GM21360 (cell line): ENCODE data around the gene THRAP3.

Source experiments
- ATAC-seq: cut with Tn5 transposase; IDR thresholded peaks from one replicate; pipeline ENCODE4 v1.9.1; 2021; ENCODE audit warnings: mild to moderate bottlenecking, moderate library complexity; ENCODE audit not compliant: unreplicated experiment

THRAP3 gene

DNA sequence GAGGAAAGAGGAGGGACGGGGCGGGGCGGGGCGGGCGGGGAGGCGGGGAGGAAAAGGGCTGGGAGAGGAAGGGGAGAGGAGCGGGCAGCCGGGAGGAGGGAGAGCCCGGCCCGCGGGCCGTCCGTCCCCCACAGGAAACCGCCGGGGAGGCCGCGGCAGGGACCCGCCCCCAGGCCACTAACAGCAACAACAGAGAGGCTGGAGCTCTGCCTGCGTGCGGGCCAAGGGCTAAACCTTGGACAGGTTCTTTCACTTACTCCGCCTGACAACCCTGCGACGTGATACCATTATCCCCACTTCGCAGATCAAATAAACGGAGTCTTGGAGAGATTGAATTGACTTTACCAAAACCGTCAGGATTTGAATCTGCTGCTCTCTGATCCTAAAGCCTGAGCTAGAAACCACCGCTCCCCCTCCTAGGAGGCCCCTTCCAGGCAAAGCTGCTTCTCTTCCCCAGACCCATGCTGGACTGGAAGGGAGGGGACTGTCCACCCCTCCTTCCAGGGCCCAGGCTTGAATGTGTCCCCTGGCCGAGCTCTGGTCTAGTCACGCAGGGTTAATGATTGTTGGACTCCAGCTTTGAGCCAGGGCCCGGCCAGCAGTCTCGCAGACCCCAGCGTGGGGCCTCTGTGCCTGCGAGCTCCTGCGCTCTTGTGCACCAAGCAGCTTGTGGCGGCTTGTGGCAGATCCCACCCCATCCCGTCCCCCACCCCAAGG is 99.6 kb downstream of the THRAP3 start, which contains the start of gene EVA1B:
Gene EVA1B (minus strand): TSS at position 10 of the 717 bp plus-strand sequence. CDS start 608 bp downstream, outside the sequence.
- ATAC-seq = no peak

DNA sequence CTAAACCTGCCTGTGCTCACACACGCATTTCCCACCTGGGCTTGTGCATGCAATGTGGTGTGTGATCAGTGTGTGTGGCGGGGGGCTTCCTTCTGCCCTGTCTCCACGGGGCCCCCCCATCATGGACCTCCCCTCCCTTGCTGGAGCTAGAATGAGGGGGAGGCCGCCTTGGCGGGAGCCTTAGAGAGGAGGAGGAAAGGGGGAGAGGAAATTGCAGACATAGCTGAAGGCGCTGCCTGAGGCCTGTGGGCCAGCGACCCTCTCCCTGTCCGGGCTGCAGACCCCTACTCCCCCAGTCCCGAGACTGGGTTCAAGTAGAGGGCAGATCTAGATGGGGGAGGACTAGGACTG is 100.1 kb downstream of the THRAP3 start:
- no peak for ATAC-seq

GRCh38 chr1:36326499-36326898 is 102.3 kb downstream of the THRAP3 start:
- no peak for ATAC-seq

- ATAC-seq = no peak
Measured at GRCh38 chr1:36327421-36328087, 103.3 kb downstream of the THRAP3 start.

DNA sequence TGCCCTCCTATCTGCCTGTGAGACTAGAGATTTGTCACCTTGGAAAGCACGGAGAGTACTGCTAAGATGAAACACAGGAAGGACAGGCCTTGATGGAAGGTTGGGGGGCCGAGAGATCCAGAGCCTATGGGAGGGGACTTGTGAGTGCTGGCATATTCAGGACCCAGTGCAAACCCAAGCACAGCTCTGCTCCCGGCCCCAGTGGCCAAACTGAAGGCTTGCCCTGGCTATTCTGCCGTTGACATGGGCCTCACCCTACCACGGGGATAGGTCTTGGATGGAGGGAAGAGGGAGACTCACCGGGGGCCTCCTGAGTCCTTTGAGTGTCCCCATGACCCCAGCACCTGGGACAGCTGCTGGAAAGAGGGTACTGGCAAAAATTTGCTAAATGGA is 103.8 kb downstream of the THRAP3 start:
- ATAC-seq = no peak

DNA sequence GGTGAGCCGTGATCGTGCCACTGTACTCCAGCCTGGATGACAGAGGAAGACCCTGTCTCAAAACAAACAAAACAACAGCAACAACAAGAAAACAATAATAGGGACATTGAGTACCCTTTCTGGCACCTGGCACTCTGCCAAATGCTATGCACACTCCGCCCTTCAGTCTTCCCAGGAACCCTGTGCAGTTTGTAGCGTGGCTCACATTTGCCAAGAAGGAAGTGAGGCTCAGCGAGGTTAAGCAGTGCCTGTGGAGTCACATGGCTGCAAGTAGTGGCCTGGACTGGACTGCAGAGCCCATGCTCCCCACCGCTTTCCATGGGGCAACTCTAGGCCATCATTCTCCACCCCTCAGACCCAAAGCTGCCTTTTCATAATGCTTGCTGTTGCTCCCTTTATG is 104.5 kb downstream of the THRAP3 start:
- no peak for ATAC-seq

DNA sequence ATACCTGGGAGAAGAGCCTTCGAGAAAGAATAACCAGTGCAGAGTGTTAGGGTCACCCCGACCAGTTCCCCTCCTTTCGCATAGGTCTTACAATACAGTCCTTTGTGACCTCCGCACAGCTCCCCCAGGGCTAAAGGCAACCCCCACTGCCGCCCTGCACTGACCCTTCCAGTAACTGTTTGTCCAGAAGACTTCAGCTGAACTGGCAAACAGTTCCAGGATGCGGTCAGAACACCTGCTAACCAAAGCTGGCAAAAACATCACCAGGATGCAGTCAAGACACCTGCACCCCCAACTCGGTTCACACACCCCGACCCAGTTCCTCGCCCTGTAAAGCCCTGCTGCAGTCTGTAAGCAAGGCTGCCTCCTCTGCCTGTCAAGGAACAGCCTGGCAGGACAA is 105.6 kb downstream of the THRAP3 start:
- ATAC-seq = no peak

GRCh38 chr1:36330940-36331339 is 106.7 kb downstream of the THRAP3 start:
- ATAC-seq = no peak

GRCh38 chr1:36337830-36338229 is 113.6 kb downstream of the THRAP3 start:
- no peak for ATAC-seq

DNA sequence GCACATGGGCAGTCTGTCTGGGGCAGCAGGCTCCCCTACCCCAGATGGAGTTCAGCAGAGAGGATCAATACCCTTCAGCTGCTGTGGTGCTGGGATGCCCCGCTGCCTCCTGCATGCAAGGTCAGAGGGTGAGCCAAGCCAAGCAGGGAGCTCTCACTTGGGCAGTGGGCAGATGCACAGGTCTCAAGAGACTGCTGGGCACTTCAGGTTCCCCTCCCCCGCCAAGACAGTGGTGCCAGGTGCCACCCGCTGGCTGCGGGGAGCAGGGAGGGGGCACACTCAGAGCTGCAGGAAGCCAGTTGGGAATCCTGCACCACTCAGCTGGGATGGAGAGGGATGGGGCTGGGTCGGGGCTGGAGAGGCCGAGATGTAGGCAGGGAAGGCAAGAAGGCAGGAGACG is 115.0 kb downstream of the THRAP3 start:
- no peak for ATAC-seq

GRCh38 chr1:36339615-36340014 is 115.4 kb downstream of the THRAP3 start:
- ATAC-seq = no peak

DNA sequence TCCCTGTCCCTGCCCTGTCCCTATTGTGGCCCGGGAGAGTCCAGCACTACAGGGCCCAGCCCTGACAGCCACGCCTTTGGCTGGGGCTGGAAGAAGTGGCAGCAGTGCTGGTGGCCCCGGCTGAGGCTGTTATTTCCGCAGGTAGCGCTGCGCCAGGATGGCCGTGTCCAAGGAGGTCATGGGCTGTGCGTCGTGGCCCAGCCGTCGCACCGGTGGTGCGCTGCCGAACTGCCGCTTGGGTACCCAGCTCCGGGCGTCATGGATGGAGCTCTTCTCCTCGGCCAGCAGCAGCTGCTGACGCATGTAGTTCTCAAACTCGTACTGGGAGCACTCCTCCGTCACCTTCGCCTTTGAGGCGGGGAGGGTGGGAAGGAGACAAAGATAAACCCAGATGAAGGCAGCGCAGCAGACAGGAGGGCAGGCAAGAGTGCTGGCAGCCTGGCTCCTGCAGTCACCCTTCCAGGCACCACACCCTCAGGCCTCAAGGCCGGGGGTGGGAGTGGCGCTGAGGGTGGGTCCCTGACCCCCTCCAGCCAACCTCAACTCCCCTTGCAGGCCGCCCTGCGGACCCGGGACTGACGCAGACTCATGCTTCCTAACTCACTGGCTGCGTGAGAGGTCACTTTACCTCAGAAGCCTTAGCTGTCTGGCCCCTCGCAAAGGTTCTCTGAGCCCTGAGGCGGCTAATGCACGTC is 117.5 kb downstream of the THRAP3 start:
- no peak for ATAC-seq

GRCh38 chr1:36342426-36343185 is 118.4 kb downstream of the THRAP3 start:
- no peak for ATAC-seq

- ATAC-seq = no peak
Measured at GRCh38 chr1:36343651-36344394, 119.6 kb downstream of the THRAP3 start.

DNA sequence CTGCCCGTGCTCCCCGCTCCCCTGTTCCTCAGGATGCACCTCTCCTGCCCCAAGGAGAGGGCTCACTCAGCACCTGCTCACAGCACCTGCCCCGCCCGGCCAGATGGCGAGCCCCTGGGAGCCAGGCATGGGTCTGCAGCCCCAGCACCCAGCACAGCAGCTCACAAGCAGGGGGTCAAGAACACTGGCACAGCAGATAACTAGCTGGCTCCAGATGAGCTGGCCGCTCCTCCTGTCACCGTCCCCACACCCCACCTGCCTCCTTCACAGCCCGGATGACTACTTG is 120.1 kb downstream of the THRAP3 start:
- ATAC-seq = no peak

GRCh38 chr1:36345353-36345752 is 121.1 kb downstream of the THRAP3 start:
- ATAC-seq = no peak

DNA sequence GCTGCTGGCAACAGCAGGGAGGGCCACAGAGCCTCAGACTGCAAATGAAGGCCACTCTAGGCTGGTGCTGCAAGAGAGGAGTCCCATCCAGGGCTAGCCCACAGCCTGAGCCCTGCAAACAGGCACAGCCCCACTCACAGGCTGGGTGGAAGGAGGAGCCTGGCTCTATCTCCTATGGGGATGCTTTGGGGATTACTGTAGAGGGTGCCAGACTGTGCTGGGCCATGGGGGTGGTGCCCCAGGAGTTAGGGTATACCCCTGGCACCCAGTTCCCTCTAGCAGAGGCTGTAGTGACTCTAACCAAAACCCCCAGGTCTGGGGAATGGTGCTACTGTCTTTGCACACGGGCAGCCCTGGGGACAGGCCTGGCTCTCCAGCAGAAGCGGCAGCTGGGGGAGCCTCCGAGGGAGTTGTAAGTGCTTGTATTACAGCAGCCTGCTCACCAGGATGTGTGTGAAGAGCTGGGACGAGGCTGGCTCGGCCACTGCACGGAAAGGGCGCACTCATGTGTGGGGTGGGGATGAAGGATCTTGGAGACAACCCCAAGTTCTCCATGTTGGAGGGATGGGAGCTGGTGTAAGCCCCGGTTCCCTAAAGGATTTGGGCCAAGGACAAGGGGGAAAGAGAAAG is 122.6 kb downstream of the THRAP3 start:
- ATAC-seq = no peak

DNA sequence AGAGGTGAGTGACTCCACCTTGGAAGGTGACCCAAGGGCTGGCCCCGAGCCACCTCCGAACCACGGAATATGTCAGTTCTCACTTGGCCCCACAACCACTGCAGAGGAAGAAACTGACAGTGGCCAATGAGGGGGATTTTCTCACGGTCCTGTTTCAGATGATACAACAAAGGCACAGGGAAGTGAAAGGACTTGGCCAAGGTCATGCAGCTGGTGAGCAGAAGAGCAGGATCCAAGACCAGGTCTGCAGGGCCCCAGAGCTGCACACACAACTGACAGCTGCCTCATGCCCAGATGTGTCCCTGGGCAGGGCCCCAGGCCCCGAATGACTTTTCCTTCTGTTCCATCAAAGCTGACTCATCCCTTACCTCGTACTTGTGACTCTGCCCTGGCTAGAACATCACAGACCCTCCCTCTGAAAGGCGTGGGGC is 125.0 kb downstream of the THRAP3 start:
- ATAC-seq = peak; percentile 52

DNA sequence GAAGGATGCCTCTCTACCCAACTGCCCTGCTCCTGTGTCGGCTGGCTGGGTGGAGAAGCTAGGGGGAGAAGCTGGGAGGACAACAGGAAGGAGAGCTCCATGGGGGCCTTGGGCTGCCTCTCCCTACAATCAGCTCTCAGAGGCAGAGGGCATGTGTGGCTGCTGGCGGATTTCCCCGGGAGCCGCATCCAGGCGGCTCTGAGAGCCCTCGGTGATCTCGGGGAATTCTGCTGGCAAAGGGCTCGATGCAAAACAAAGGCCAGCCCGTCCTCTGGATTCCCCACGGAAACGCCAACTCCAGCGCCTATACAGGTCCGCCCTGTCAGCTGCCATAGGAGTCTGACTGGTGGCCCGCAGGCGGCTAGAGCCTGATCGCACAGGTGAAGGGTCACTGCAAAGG is 125.6 kb downstream of the THRAP3 start:
- no peak for ATAC-seq

DNA sequence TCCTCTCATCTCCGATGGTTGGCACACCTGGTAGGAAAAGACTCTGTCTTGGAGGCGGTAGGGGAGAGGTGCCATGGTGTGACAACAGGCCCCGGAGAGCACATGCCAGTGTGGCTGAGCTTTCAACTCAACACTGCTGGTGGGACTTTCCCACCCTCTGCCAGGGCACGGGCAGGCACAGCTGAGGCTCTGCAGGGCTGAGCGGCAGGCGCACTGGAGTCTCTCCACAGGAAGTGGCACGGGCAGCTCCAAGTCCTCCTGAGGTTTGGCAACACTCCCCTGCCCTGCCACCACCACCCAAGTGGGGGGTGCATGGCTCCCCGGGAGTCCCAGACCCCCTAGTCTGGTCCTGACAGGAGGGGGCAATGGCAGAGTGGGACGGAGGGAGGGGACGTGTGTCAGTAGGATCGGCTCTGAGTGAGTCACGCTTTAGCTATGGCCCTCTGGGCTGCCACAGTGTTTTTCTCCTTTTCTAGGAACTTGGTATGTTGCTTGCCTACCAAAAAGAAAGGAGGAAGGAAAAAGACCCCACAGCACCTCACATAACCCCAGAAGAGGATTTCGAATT is 126.5 kb downstream of the THRAP3 start:
- ATAC-seq = no peak
